NCI-H2227 (cell line): ENCODE results near the gene LTBP1.
"Not testable (repeated sequence)": the region's sequence is repeated elsewhere in the genome, so short reads cannot be mapped to it uniquely, and the experiment has no call there.

Source experiments
- DNase-seq: peaks from one replicate; lab custom pipeline; 2025; ENCODE audit not compliant: unreplicated experiment; lab: John Stamatoyannopoulos, UW

LTBP1 gene, protein sequence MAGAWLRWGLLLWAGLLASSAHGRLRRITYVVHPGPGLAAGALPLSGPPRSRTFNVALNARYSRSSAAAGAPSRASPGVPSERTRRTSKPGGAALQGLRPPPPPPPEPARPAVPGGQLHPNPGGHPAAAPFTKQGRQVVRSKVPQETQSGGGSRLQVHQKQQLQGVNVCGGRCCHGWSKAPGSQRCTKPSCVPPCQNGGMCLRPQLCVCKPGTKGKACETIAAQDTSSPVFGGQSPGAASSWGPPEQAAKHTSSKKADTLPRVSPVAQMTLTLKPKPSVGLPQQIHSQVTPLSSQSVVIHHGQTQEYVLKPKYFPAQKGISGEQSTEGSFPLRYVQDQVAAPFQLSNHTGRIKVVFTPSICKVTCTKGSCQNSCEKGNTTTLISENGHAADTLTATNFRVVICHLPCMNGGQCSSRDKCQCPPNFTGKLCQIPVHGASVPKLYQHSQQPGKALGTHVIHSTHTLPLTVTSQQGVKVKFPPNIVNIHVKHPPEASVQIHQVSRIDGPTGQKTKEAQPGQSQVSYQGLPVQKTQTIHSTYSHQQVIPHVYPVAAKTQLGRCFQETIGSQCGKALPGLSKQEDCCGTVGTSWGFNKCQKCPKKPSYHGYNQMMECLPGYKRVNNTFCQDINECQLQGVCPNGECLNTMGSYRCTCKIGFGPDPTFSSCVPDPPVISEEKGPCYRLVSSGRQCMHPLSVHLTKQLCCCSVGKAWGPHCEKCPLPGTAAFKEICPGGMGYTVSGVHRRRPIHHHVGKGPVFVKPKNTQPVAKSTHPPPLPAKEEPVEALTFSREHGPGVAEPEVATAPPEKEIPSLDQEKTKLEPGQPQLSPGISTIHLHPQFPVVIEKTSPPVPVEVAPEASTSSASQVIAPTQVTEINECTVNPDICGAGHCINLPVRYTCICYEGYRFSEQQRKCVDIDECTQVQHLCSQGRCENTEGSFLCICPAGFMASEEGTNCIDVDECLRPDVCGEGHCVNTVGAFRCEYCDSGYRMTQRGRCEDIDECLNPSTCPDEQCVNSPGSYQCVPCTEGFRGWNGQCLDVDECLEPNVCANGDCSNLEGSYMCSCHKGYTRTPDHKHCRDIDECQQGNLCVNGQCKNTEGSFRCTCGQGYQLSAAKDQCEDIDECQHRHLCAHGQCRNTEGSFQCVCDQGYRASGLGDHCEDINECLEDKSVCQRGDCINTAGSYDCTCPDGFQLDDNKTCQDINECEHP (N-terminal part only)

DNA sequence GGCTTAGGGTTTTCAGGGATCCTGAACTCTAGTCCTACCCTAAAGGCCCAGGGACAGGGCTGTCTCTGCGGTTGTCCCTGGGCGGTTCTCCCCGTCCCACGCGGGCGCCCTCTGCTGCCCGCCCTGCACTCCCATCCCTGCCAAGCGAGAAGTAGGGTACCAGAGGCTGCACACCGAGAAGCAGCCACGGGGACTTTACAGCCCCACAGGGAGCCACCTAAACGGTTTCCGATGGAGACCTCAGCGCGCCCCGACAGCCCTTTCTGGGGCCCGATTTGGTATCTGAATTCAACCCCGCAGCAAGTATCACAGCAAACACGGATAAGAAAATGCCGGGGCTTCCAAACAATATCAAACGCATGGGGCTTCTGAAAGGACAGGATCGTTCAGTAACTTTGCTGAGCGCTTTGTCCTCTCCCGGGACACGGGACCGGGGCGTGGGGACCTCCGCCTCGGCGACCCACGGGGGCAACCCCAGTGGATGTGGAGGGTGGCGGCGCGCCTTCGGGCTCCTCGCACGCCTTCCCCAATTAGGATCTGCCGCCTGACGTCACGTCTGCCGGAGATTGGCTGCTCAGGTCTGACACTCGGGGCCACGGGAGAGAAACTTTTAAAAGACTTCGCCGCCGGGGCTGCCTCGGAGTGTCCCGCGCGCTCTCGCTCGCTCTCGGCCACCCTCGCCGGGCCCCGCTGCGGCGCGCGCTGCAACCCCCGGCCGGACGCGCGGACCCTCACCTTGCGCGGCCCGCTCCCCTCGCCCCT, at the start of gene LTBP1:
TSS of gene LTBP1 (plus strand) at position 640 of the 762 bp plus-strand sequence. CDS start 372 bp downstream, outside the sequence.
- peak; percentile 78 for DNase-seq

DNA sequence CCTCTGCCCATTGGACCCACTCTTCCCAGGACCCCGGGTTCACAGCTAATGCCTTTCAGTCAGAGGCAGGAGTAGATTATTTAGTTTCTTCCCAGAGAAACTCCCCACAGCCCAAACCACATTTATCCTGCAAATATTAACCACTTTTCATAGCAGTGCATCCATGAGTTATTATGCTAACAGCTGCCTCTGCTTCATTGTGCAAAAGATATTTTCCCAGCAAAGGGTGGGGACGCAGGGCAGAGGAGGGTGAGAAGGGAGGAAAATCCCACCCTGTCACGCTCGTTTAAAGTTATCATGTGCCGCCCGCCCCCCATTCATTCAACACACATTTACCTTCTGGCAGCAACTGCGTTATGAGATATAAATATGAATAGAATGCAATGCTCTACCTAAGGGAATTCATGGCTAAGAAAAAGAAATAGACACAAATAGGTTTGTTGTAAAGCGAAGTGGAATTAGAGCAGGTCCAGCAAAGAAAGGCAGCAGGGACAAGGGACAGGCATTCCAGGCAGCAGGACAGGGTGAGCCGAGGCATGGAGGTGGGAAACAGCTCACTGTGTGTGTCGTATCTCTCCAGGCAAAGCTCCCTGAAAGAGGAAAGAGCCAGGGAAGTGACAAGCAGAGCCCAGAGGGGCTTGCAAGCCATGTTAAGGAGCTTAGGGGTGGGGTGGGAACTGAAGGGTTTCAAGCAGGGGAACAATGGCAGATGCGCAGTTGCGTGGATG, 46.3 kb upstream of the LTBP1 start:
- no peak for DNase-seq

DNA sequence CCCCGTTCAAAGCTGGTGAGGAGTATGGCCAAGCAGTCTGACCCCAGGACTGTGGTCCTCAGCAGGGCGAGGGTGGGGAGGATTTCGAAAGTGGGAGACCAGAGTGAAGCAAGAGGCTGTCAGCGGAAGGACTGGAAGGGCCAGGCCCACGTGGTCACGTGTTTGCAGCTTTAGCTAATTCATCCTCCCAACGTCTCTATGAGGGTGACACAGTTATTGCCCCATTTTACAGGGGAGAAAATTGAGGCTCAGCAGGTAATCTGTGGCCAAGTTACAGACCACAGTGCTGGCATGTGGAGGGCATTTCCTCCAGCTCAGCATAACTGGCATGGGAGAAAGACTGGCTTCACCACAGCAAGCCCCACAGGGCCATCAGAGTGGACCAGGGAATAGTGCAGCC, 45.4 kb upstream of the LTBP1 start:
- DNase-seq = no peak

DNA sequence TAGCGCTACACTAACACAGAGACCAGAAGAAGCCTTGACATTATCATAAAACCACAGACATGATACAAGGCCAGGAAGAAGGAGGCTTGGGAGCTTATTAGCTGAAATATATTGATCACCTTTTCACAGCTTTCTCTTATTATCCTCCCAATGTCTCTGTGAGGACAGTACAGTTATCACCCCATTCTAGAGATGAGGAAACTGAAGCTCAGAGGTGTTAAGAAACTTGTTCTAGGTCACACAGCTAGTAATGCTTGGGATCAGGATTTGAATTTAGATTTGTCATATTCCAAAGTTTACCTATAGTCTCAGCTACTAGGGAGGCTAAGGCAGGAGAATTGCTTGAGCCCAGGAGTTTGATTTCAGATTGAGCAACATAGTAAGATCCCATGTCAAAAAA, 44.6 kb upstream of the LTBP1 start:
- no peak for DNase-seq

DNA sequence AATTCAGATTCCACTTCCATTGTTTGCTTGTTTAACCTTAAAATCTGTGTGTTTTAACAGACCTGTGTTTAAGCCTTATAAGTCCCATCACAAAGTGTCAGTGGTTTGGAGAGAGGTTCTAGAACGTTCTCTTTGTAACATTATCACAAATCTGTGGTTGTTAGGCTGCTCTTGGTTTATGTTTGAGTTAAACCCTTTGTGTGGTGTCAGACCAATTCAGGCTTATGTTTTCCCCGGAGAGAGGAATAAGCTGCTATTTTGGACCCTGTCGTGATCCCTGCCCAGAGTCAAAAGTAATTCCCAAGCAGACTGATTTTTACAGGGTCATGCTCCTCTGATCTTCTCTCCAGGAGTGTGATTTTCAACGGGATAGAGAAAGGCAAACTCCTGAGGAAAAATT, 43.8 kb upstream of the LTBP1 start:
- DNase-seq = no peak

GRCh38 chr2:32904074-32904473, 42.7 kb upstream of the LTBP1 start:
- DNase-seq = no peak

GRCh38 chr2:32904751-32905150, 42.0 kb upstream of the LTBP1 start:
- no peak for DNase-seq

DNA sequence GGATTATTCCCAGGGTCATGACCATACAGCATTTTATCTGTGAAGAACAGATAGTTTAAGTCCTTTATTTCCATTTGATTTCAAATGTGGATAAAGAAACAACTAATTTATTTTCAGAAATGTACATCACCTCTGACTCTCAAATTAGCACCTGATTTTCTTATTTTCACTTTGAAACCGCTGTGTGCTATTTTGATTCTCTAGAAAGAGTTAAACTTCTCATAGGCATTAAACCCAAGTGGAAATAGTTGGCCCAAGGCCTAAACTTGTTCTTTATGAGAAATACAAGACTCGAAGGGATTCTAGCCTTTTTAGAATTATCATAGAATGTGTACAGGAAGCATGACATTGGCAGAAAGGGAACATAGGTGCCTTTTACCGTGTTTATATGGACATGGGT, 41.5 kb upstream of the LTBP1 start:
- no peak for DNase-seq

DNA sequence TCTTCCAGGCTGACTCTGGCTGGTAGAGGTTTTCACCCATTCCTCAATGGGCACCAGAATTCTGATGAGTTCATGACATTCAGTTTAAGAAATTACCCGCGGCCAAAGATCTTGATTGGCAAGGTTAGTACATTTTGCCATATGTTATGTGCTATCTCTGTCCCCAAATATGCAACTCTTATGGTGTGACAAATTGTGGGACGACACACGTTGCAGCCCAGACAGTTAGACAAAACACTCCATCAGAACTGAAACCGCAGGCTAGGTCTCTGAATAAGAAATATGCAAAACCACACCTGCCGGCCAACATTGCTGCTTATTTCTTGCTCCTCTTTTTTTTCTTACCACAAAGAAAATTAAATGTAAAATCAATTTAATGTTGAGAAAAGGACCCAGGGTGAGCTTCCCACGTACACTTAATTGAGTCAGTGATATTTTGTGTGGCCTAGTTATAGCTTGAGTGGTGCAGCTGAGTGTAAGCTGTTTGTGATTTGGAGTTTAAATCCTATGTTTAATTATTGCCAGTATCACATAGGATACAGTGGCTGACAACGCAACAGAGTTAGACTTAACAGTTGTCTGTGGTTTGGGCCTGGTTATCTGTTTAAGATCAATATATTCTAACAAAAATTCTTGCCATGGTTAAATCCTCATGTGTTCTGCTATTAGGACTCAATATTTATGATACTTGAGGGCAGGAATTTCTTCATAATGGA, 35.7 kb upstream of the LTBP1 start:
- DNase-seq = no peak

DNA sequence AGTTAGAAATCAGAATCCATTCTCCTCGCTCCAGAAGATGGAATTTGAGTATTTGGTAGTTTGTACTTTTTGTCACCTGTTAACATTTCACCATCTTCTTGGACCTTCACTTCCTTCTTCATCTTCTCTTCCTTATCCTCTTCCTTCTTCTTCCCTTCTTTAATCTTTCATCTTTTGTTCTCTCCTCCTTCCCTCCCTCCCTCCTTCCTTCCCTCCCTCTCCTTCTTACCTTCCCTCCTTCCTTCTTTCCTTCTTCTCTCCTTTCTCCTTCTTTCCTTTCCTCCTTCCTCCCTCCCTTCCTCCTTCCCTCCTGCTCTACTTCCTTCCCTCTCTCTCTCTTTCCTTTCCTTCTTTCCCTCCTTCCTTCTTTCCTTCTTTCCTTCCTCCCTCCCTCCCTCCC, 31.1 kb upstream of the LTBP1 start:
- DNase-seq = no peak

DNA sequence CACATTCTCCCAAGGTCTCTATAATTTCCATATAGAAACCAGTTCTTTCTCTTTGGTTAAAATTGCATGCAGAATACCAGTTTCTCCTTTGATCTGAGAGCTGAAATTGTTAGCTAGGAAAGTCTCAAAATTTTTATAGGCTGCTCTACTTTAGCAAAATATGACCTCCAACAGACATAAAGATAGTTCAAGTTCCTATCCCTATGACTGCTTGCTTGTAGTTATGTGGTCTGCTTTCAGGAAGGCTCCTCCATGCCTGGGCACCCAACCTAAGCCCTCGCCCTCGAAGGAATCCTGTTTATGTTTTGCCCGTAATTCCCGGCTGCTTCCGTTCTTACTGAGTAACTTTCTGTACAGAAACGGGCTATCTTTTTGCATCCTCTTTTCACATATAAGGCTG, 28.0 kb upstream of the LTBP1 start:
- DNase-seq = no peak

GRCh38 chr2:32919901-32920300, 26.9 kb upstream of the LTBP1 start:
- not testable (repeated sequence) for DNase-seq

GRCh38 chr2:32921486-32921885, 25.3 kb upstream of the LTBP1 start:
- DNase-seq = not testable (repeated sequence)

- no peak for DNase-seq
Observed at GRCh38 chr2:32922501-32922900, 24.3 kb upstream of the LTBP1 start.

DNA sequence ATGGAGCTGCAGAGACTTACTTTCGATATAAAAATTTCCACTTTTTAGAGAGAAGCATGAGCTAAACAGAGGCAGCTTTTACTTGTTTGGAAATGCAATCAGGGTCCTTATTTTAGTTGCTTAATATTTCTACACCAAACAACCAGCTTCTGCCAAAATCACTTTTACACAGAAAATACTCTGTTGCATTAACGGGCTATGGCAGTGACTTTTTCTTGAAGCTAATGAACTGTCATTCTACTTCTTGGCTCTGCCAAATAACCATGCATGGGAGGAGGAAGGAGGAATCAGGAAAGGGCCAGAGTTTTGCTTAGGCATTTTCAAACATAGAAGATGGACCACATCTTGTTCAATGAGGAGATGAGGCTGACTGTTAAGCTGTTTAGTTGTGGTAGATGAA, 23.6 kb upstream of the LTBP1 start:
- no peak for DNase-seq

GRCh38 chr2:32925283-32925815, 21.4 kb upstream of the LTBP1 start:
- no peak for DNase-seq

GRCh38 chr2:32925976-32926707, 20.6 kb upstream of the LTBP1 start:
- no peak for DNase-seq

DNA sequence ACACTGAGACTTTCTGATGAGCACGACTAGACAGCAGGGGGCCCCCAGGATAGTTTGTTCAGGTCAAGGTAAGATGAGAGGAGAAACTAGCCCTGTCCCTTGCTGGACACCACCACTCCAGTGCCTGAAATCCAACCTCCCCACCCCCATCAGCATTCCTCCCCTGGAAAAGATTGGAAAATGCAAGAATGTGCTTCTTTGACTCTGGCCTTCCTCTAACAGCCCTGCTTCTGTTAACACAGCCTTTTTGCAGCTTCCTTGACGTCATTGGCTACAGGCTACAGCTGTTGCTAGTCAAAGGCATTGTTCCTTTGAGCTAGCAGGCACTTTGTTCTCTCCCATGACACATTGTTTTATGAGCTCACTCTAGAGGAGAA, 20.1 kb upstream of the LTBP1 start:
- no peak for DNase-seq

DNA sequence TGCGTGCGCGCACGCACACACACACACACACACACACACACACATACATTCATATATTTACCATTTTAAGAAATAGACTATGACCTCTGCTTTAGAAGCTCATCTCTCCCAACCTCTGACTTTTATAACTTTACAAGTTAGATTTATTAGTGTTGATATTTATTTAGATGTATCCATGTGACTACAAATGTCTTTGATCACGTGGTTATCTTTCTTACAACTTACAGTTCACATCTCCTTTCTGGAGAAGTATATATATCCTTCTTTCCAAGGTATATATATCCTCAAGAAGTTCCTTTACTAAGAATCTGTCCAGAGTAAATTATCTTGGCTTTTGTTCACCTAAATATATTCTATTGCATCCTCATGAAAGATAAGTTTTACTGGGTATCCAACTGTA, 16.3 kb upstream of the LTBP1 start:
- no peak for DNase-seq
